HG03060 (cell line): ENCODE measurements around the gene SMNDC1.
A peak's percentile ranks its signal among the peaks of the same experiment; 100 is the strongest.
"Not testable (repeated sequence)": the region's sequence is repeated elsewhere in the genome, so short reads cannot be mapped to it uniquely, and the experiment has no call there.

ENCODE experiments used
- ATAC-seq: cut with Tn5 transposase; IDR thresholded peaks from one replicate; pipeline ENCODE4 v1.9.1; 2021; ENCODE audit warnings: low read depth, moderate number of reproducible peaks; ENCODE audit not compliant: unreplicated experiment

SMNDC1 gene

DNA sequence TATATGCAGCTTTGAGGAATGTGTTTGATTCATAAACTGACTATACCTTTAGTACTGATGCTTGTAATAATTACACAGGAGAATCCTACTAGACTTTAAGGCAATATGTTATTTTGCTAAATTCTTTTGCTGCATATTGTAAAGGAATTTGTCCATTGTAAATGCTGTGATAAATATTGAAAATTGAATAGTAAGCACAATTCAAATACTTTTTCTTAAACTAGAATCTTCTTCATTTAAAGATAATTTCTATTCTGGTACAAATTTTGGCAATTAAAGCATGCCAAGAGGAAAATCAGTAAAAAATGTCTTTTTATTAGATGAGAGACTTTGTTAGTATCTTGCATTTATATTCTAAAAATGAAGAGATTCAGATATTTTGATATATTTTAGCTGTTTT is 45.4 kb downstream of the SMNDC1 start:
- ATAC-seq, result no peak

DNA sequence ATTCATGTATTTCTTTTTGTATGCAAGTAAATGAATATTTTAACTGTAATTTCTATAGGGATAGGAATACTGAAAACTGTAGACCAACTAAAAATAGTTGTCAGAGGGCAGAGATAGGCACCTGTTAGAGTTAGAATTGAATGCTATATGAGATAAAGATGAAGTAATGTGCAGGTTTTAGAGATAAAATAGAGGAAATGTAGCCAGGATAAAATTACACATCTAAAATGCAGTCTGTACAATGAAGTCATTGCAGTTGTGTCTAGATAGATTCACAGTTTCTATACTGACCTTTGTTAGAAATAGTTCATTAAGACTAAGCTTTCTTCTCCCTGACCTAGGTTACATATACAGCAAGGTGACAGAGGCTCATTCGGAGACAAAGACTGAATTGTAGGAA is 46.2 kb downstream of the SMNDC1 start:
- no peak for ATAC-seq

DNA sequence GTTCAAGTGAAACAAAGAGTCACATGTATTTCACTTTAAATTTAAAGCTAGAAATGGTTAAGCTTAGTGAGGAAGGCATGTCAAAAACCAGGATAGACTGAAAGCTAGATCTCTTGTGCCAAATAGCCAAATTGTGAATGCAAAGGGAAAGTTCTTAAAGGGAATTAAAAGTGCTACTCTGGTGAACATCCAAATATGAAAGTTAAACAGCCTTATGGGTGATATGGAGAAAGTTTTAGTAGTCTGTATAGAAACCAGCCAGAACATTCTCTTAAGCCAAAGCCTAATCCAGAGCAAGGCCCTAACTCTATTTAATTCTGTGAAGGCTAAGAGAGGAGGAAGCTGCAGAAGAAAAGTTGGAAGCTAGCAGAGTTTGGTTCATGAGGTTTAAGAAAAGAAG is 50.3 kb downstream of the SMNDC1 start:
- ATAC-seq, result no peak

DNA sequence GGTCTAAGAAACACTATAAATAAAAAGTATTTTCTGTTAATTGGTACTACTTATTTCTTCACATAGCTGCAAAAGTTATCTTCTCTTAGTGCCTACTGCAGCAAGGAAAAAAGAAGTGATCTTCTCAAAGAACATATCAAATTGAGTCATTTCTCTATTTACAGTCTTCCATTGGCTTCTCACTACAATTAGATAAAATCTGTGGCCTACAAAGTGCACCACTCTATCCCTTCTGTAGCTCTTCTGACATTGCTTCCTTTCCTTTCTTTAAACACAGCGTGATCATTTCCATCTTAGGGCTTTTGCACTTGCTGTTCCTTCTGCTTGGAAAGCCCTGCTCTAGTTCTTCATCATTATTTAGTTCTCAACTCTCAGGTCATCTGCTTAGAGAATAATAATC is 52.6 kb downstream of the SMNDC1 start:
- ATAC-seq, result no peak

DNA sequence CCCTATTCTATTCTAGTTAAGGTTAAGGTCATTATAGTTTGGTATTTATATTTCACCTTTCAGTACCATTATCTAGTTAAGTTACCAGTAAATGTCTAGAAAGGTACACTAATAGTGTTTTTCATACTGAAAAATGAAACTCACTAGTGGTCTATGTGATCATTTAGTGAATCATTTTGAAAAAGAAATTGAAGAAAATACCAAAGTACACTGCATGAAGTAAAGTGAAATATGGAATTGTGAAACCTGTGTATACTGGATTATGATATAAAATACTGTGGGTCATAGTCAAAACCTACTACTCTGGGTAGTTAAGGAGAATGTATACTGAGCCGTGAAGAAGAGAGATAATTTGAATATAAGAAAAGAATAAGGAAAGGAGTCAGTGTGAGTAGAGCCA is 53.3 kb downstream of the SMNDC1 start:
- peak; percentile 76 for ATAC-seq

DNA sequence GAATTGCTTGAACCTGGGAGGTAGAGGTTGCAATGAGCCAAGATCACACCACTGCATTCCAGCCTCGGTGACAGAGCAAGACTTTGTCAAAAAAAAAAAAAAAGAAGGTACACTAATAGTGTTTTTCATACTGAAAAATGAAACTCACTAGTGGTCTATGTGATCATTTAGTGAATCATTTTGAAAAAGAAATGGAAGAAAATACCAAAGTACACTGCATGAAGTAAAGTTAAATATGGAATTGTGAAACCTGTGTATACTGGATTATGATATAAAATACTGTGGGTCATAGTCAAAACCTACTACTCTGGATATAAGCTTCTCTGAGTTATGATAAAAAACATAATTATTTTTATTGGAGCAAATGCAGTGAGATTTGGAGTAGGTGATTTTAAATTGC is 55.2 kb downstream of the SMNDC1 start:
- ATAC-seq, result peak; percentile 67

DNA sequence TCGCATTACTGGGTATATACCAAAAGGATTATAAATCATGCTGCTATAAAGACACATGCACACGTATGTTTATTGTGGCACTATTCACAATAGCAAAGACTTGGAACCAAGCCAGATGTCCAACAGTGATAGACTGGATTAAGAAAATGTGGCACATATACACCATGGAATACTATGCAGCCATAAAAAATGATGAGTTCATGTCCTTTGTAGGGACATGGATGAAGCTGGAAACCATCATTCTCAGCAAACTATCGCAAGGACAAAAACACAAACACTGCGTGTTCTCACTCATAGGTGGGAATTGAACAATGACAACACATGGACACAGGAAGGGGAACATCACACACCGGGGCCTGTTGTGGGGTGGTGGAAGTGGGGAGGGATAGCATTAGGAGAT is 56.9 kb downstream of the SMNDC1 start:
- ATAC-seq, result not testable (repeated sequence)

DNA sequence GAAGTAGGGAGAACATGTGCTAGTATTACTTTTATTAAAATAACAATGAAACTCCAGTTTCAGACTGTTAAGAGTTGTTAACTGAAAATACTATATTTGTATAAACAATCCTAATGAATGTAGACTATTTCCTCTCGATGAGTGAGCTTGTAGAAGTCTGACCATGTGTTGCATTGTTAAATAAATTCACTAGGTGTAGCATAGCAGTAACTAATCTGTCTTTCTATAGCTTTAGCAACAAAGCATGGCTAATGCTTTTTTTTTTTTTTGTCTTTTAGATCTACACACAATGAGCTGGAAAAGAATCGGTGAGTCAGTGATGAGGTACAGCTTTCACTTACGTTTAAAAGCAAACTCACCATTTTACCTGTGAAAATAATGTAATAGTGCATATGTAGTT is 60.2 kb downstream of the SMNDC1 start:
- ATAC-seq, result no peak

DNA sequence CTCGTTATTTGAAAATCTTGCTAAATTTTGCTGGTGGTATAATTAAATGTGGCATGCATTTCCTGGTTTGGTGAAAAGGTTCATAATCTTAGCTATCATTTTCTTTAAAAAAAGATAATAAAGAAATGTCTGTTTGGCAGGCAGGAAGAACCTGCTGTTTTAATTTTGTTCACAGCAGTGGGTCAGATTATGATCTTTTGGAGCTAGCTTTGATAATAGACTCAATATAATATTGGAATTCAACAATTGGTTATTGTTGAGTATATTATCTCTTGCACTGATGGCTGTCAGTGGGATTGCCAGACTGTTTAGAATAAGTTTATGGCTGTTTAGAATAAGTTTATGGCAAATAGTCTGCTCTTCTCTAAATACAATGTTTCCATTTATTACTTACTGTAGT is 62.2 kb downstream of the SMNDC1 start:
- ATAC-seq, result no peak

DNA sequence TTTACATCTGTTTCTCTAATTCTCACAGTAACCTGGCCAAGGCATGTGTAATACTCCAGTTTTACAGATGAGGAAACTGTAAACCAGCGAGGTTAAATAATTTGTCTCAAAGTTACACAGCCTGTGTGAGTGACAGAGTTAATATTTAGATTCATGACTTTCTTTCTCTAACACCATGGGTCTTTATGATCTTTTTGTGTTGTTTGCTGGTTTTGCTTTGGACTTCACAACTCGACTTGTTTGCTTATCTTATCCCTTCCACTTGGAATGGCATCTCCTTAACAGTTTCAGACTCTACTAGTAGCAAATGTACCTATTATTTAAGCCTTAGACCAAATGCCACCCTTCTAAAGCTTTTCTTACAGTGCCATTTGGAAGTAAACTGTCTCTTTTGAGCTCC is 62.9 kb downstream of the SMNDC1 start:
- ATAC-seq, result no peak

DNA sequence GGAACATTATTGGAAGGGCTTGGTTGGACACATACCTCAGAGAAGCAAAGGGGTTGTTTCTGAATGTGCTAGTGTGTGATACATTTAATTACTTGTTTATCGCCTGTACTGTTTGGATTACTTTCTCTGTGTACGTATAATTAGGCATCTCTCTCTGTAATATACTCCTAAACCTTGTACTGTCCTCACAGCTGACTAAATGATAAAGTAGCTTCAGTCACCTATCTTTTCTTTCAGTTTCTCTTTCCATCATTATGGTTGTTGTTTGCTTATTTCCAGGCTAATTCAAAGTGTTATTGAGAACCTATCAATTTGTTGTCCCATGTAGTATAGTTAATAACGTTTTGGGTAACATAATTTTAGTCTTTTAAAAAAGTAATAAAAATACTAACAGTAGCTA is 63.3 kb downstream of the SMNDC1 start:
- no peak for ATAC-seq
